Measurements from ENCODE around the gene NUDC. TPM values are rescaled to one million over a fixed set of nuclear protein-coding genes. Genes with fewer than 3 reads are reported as not detected.

Gene NUDC
- total RNA-seq, 1 experiment from 2014 or later, result 89.7 TPM

- H3K27ac ChIP-seq, result no peak overlapping the region
- no peaks in the 10 kb centered on the region for H3K4me1 ChIP-seq
- peaks cover 3% of the 10 kb centered on the region; the same call in 1 of the 2 replicates for H3K36me3 ChIP-seq
- H3K9me3 ChIP-seq (replicated peaks), result no peaks in the 10 kb centered on the region
- H3K4me3 ChIP-seq, result no peak overlapping the region
- H3K27me3 ChIP-seq, result no peaks in the 10 kb centered on the region
- DNase-seq, result no peak
Observed at GRCh38 chr1:26951821-26952497, 30.4 kb downstream of the NUDC start.

DNA sequence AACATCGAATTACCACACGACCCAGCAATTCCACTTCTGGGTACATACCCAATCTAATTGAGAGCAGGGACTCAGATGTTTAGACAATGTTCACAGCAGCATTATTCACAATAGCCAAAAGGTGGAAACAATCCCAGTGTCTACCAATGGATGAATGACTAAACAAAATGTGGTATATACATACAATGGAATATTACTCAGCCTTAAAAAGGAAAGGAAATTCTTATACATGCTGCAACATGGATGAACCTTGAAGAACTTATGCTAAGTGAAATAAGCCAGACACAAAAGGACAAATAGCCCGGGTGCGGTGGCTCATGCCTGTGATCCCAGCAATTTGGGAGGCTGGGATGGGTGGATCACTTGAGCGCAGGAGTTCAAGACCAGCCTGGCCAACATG, 31.8 kb downstream of the NUDC start:
- DNase-seq, result no peak

DNA sequence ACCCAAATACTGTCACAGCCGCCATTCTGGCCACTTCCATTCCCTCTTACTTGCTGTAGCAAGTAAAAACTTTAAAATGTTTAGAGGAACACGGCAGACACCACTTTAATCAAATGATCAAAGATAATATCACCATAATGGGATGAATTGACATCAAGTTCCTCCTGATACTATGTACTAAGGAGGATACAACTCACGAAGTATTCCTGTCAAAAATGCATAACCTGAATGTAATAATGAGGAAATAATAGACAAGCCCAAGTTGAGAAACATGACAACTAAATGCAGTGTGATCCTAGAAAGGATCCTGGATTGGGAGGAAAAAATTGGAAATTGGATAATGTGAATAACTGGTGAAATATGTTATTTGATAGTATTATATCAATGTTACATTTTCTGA, 34.8 kb downstream of the NUDC start:
- H3K27me3 ChIP-seq, result peaks cover 3% of the 10 kb centered on the region; the same call in 1 of the 2 replicates
- no peak for DNase-seq
- H3K4me3 ChIP-seq, result no peak overlapping the region
- H3K9me3 ChIP-seq (replicated peaks), result no peaks in the 10 kb centered on the region
- H3K27ac ChIP-seq, result no peak overlapping the region
- H3K4me1 ChIP-seq, result no peaks in the 10 kb centered on the region
- no peaks in the 10 kb centered on the region for H3K36me3 ChIP-seq

More for the DNA sequence above, 31.8 kb downstream of the NUDC start:
- no peaks in the 10 kb centered on the region for H3K9me3 ChIP-seq (replicated peaks)
- H3K4me3 ChIP-seq, result no peak overlapping the region
- H3K36me3 ChIP-seq, result no peaks in the 10 kb centered on the region
- no peaks in the 10 kb centered on the region for H3K27me3 ChIP-seq
- H3K27ac ChIP-seq, result no peak overlapping the region
- no peaks in the 10 kb centered on the region for H3K4me1 ChIP-seq

DNA sequence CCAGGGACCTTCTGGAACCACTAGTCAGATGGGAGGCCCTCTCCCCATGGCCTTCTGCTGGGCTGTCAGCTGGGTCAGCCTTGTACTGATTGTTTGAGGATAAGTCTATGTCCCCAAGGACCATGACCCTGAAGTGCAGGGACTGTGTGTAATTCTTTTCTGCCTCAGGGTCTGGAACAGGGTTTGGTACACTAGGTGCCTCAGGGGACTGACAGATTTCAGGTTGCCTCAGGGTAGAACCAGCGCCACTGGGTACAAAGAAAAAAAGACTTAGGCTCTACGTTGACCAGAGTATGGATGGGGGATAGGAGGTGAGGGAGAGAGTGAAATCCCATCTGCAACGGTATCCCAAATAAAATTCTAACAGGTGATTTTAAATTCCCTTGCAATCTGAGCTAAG, 35.8 kb downstream of the NUDC start:
- Histone ChIP-seq H3K27me3 (peaks cover 3% of the 10 kb centered on the region; the same call in 1 of the 2 replicates), H3K36me3 (no peaks in the 10 kb centered on the region)
- no peak for DNase-seq

DNA sequence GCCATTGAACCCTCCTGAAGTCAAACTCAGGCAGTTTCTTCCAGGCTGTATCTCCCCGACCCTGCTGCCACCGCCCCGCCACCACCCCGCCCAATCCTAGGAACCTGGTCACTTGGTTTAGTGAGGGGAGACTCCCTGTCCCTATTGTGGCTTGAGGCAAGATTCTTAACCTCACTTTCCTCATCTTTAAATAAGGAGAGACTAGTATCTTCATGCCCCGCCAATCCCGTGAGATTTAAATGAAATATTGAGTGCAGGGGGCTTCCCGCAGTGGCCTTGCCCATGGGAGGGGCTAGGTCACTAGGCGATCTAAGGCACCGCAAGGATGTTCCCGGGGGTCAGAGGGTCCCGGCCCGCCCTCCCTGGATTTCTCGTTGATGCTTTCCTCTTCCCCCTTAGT, 37.7 kb downstream of the NUDC start:
- Histone ChIP-seq H3K9me3 (replicated peaks) (no peaks in the 10 kb centered on the region), H3K27ac (no peak overlapping the region), H3K36me3 (no peaks in the 10 kb centered on the region), H3K4me1 (no peaks in the 10 kb centered on the region), H3K4me3 (no peak overlapping the region), H3K27me3 (peaks cover 3% of the 10 kb centered on the region; the same call in 1 of the 2 replicates)
- no peak for DNase-seq

More for the DNA sequence above, 35.8 kb downstream of the NUDC start:
- Histone ChIP-seq H3K4me1 (no peaks in the 10 kb centered on the region), H3K9me3 (replicated peaks) (no peaks in the 10 kb centered on the region), H3K4me3 (no peak overlapping the region), H3K27ac (no peak overlapping the region)

GRCh38 chr1:26959722-26960624, 38.4 kb downstream of the NUDC start, which contains the start of gene KDF1:
KDF1 (minus strand) TSS chr1:26960468; CDS start chr1:26952380, 8,088 bp downstream.
- Histone ChIP-seq H3K9me3 (replicated peaks) (no peaks in the 10 kb centered on the region), H3K4me1 (no peaks in the 10 kb centered on the region), H3K36me3 (no peaks in the 10 kb centered on the region), H3K27ac (no peak within 1 kb of the TSS), H3K4me3 (no peak within 1 kb of the TSS), H3K27me3 (peaks cover 3% of the 10 kb centered on the region; the same call in 1 of the 2 replicates)
- no peak for DNase-seq

DNA sequence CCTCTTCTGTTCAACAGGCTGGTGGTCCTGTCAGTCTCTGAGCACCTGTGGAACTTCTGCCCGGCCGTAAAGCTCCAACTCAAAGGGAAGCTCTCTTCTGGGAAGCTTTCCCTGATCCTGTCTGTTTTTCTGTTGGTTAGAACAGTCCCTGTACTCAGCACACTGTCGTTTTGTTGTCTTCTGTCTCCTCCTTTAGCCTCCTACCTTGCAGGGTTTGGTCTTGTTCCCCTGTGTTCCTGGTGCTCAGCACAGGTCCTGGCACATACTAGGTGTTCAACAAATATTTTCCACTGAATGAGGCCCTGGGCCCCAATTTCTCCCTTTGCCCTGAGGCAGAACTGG, 39.1 kb downstream of the NUDC start:
- no peaks in the 10 kb centered on the region for H3K4me1 ChIP-seq
- no peaks in the 10 kb centered on the region for H3K36me3 ChIP-seq
- H3K9me3 ChIP-seq (replicated peaks), result no peaks in the 10 kb centered on the region
- H3K4me3 ChIP-seq, result no peak overlapping the region
- DNase-seq, result no peak
- H3K27me3 ChIP-seq, result peaks cover 3% of the 10 kb centered on the region; the same call in 1 of the 2 replicates
- no peak overlapping the region for H3K27ac ChIP-seq

- Histone ChIP-seq H3K36me3 (no peaks in the 10 kb centered on the region), H3K27me3 (peaks cover 7% of the 10 kb centered on the region)
- DNase-seq, result no peak
Observed at GRCh38 chr1:26961826-26962225, 40.3 kb downstream of the NUDC start.

GRCh38 chr1:26965213-26965612, 43.7 kb downstream of the NUDC start:
- no peak overlapping the region for H3K27ac ChIP-seq
- DNase-seq, result no peak
- no peaks in the 10 kb centered on the region for H3K9me3 ChIP-seq (replicated peaks)
- no peaks in the 10 kb centered on the region for H3K36me3 ChIP-seq
- H3K27me3 ChIP-seq, result peaks cover 7% of the 10 kb centered on the region
- no peak overlapping the region for H3K4me3 ChIP-seq
- H3K4me1 ChIP-seq, result no peaks in the 10 kb centered on the region

More at GRCh38 chr1:26961826-26962225, 40.3 kb downstream of the NUDC start:
- Histone ChIP-seq H3K4me3 (no peak overlapping the region), H3K9me3 (replicated peaks) (no peaks in the 10 kb centered on the region), H3K4me1 (no peaks in the 10 kb centered on the region), H3K27ac (no peak overlapping the region)

GRCh38 chr1:26965628-26966027, 44.1 kb downstream of the NUDC start:
- DNase-seq, result no peak
- H3K27ac ChIP-seq, result no peak overlapping the region
- no peaks in the 10 kb centered on the region for H3K36me3 ChIP-seq
- peaks cover 7% of the 10 kb centered on the region for H3K27me3 ChIP-seq
- H3K9me3 ChIP-seq (replicated peaks), result no peaks in the 10 kb centered on the region
- H3K4me1 ChIP-seq, result no peaks in the 10 kb centered on the region
- H3K4me3 ChIP-seq, result no peak overlapping the region

- Histone ChIP-seq H3K27me3 (peaks cover 3% of the 10 kb centered on the region), H3K9me3 (replicated peaks) (no peaks in the 10 kb centered on the region), H3K27ac (no peak overlapping the region), H3K4me1 (no peaks in the 10 kb centered on the region), H3K36me3 (no peaks in the 10 kb centered on the region), H3K4me3 (no peak overlapping the region)
- DNase-seq, result no peak
Observed at GRCh38 chr1:26970810-26971209, 49.3 kb downstream of the NUDC start.

DNA sequence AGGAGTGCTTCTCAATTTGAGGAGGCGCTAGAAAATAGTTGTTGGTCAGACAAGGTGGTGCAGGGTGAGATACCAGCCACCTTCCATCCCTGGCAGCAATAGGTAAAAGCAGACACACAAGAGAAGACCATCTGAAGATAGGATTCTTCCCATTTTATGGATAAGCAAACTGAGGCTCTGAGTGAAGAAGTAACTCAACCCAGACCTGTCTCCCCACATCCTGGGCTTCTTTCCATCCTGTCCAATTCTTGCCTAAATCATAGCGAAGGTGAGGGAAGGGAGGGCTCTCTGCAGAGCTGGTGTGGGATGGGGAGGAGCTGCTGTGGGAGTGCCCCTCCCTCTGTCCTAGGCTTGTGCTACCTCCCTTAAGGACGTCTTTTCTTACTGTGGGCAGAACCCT, 50.0 kb downstream of the NUDC start:
- no peaks in the 10 kb centered on the region for H3K9me3 ChIP-seq (replicated peaks)
- DNase-seq, result no peak
- H3K27ac ChIP-seq, result no peak overlapping the region
- H3K4me1 ChIP-seq, result no peaks in the 10 kb centered on the region
- no peaks in the 10 kb centered on the region for H3K36me3 ChIP-seq
- peaks cover 2% of the 10 kb centered on the region for H3K27me3 ChIP-seq
- H3K4me3 ChIP-seq, result no peak overlapping the region

DNA sequence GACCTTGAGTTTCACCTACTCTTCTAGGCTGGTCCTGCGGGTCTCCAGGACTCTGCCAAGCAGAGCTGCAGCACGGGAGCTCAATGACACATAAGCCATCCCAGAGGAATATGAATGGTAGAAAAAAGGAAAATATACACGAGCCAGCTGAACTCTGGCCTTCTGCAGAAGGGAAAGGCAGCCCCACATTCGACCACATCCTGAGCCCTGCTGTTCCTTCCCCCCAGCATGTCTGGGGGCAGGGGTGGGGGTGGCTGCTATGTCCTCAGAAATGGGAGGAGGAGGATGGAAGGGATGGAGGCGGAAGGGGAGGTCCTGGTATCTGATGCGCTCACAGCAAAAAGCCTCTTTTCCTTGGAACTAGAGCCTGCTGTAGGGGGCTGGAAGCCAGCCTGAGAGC, 50.8 kb downstream of the NUDC start:
- no peak overlapping the region for H3K4me3 ChIP-seq
- no peaks in the 10 kb centered on the region; the same call in 1 of the 2 replicates for H3K27me3 ChIP-seq
- no peaks in the 10 kb centered on the region for H3K4me1 ChIP-seq
- H3K9me3 ChIP-seq (replicated peaks), result no peaks in the 10 kb centered on the region
- no peak overlapping the region for H3K27ac ChIP-seq
- H3K36me3 ChIP-seq, result no peaks in the 10 kb centered on the region
- DNase-seq, result no peak

DNA sequence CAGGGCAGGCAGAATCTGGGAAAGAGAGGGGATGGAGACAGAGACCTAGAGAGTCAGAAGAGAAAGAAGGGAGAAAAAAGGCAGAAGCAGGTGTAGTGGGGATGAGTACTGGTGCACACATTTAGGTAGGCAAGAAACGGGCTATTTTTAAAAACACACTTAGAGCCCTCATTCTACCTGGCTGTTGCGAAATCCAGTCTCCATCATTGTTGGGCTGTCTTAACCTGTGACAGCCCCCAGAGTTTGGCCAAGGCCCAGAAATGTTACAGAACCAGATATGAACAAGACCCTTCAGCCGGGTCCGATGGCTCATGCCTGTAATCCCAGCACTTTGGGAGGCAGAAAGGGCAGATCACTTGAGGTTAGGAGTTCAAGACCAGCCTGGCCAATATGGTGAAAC, 51.3 kb downstream of the NUDC start:
- Histone ChIP-seq H3K36me3 (no peaks in the 10 kb centered on the region), H3K4me1 (no peaks in the 10 kb centered on the region), H3K27me3 (no peaks in the 10 kb centered on the region; the same call in 1 of the 2 replicates), H3K27ac (no peak overlapping the region), H3K9me3 (replicated peaks) (no peaks in the 10 kb centered on the region), H3K4me3 (no peak overlapping the region)
- no peak for DNase-seq

Measured in SJCRH30 (cell line).